GM23338 (cell line): Measurements from ENCODE around the gene PRPF39. TPM values are rescaled to one million over a fixed set of nuclear protein-coding genes. Genes with fewer than 3 reads are reported as not detected.

Source experiments
- ATAC-seq: fragments of 200-7000 bp; cut with Tn5 transposase; 3 replicates; pipeline ENCODE4 v1.9.1; 2020
- DNase-seq: peaks from one replicate; pipeline ENCODE4 v3.0.0-alpha.2; 2015; ENCODE audit warnings: low spot score
- H2AFZ ChIP-seq: fragments of 200-600 bp; sonication (generic); 2 replicates; pipeline ENCODE4 v1.8.0; 2016; ENCODE audit warnings: antibody characterized with exemption, mild to moderate bottlenecking, moderate library complexity
- H3F3A ChIP-seq: fragments of 200-600 bp; sonication (generic); replicated peaks from 2 replicates; pipeline ENCODE4 v1.8.0; 2017; ENCODE audit warnings: antibody characterized with exemption, mixed run types, low read depth
- H3K27ac ChIP-seq: fragments of 200-600 bp; sonication (generic); 2 replicates; pipeline ENCODE4 v1.6.1; 2016; ENCODE audit warnings: low read depth
- H3K27me3 ChIP-seq: fragments of 200-600 bp; sonication (generic); 2 replicates; pipeline ENCODE4 v1.8.0; 2016; ENCODE audit warnings: mild to moderate bottlenecking, mixed run types, moderate library complexity; ENCODE audit not compliant: insufficient read depth
- H3K36me3 ChIP-seq: fragments of 200-600 bp; sonication (generic); 2 replicates; pipeline ENCODE4 v1.8.0; 2016; ENCODE audit warnings: mild to moderate bottlenecking; ENCODE audit not compliant: insufficient read depth
- H3K4me1 ChIP-seq: fragments of 200-600 bp; sonication (generic); 2 replicates; pipeline ENCODE4 v1.8.0; 2016; ENCODE audit warnings: mild to moderate bottlenecking, moderate library complexity; ENCODE audit not compliant: insufficient read depth
- H3K4me2 ChIP-seq: fragments of 200-600 bp; sonication (generic); 2 replicates; pipeline ENCODE4 v1.7.1; 2017; ENCODE audit warnings: mixed run types
- H3K4me3 ChIP-seq: fragments of 200-600 bp; sonication (generic); 2 replicates; pipeline ENCODE4 v1.6.1; 2016; ENCODE audit warnings: mixed run types
- H3K79me2 ChIP-seq: fragments of 200-600 bp; sonication (generic); replicated peaks from 2 replicates; pipeline ENCODE4 v1.8.0; 2017; ENCODE audit warnings: mild to moderate bottlenecking; ENCODE audit not compliant: insufficient read depth
- H3K9me2 ChIP-seq: fragments of 200-600 bp; sonication (generic); 2 replicates; pipeline ENCODE4 v1.8.0; 2017; ENCODE audit not compliant: insufficient read depth
- H4K20me1 ChIP-seq: fragments of 200-600 bp; sonication (generic); replicated peaks from 2 replicates; pipeline ENCODE4 v1.8.0; 2017; ENCODE audit warnings: mild to moderate bottlenecking; ENCODE audit not compliant: insufficient read depth
- H3K27ac Mint-ChIP-seq: 2 replicates; pipeline ENCODE4 v1.8.0; 2020; ENCODE audit warnings: inconsistent platforms, mild to moderate bottlenecking, moderate library complexity, mixed read lengths
- H3K27me3 Mint-ChIP-seq: 3 replicates; pipeline ENCODE4 v1.8.0; 2022; ENCODE audit warnings: low read depth, mild to moderate bottlenecking, moderate library complexity, mixed read lengths, inconsistent platforms; ENCODE audit not compliant: insufficient read depth, poor library complexity
- H3K36me3 Mint-ChIP-seq: 3 replicates; pipeline ENCODE4 v1.8.0; 2021; ENCODE audit warnings: low read depth, mild to moderate bottlenecking, inconsistent platforms, moderate library complexity, mixed read lengths
- H3K4me1 Mint-ChIP-seq: 3 replicates; pipeline ENCODE4 v1.8.0; 2020; ENCODE audit warnings: mild to moderate bottlenecking, inconsistent platforms, mixed read lengths
- H3K4me3 Mint-ChIP-seq: 3 replicates; pipeline ENCODE4 v1.8.0; 2021; ENCODE audit warnings: moderate library complexity, mild to moderate bottlenecking, inconsistent platforms, mixed read lengths
- H3K9me3 Mint-ChIP-seq: 3 replicates; pipeline ENCODE4 v1.8.0; 2020; ENCODE audit warnings: moderate library complexity, mild to moderate bottlenecking, inconsistent platforms, mixed read lengths
- CREB1 ChIP-seq: fragments of 250-450 bp; sonication (Bioruptor Pico); IDR thresholded peaks from 2 replicates; pipeline ENCODE4 v1.5.0; 2020; ENCODE audit warnings: low read depth, mild to moderate bottlenecking, moderate library complexity
- EZH2phosphoT487 ChIP-seq: fragments of 200-600 bp; sonication (generic); IDR thresholded peaks from one replicate; pipeline ENCODE4 v1.8.1; 2018; ENCODE audit warnings: antibody characterized with exemption; ENCODE audit not compliant: unreplicated experiment
- JUNB ChIP-seq: IDR thresholded peaks from one replicate; pipeline ENCODE4 v1.6.1; 2016; ENCODE audit warnings: antibody characterized with exemption; ENCODE audit not compliant: unreplicated experiment
- NANOG ChIP-seq: IDR thresholded peaks from 2 replicates; pipeline ENCODE4 v1.6.1; 2016; ENCODE audit warnings: antibody characterized with exemption, borderline replicate concordance
- POLR2AphosphoS5 ChIP-seq: IDR thresholded peaks from 2 replicates; pipeline ENCODE4 v1.6.1; 2016; ENCODE audit warnings: antibody characterized with exemption, low read depth
- ZNF114 ChIP-seq: fragments of 250-450 bp; sonication (Bioruptor Pico); IDR thresholded peaks from 2 replicates; pipeline ENCODE4 v1.5.0; 2020; ENCODE audit warnings: mild to moderate bottlenecking, moderate library complexity
- ZNF331 ChIP-seq: fragments of 250-450 bp; sonication (Bioruptor Pico); IDR thresholded peaks from 2 replicates; pipeline ENCODE4 v1.5.0; 2020; ENCODE audit warnings: low read depth, mild to moderate bottlenecking, moderate library complexity
- polyA plus RNA-seq: library from polyadenylated mRNA; unstranded; fragments of >200 nt; fragmentation: Nextera tagmentation; extraction: Ambion mirVana; gene quantifications from 2 replicates; pipeline ENCODE4 v1.2.1, GENCODE V29; 2016
- total RNA-seq: library from RNA; depleted of rRNA; stranded (reverse); fragments of >200 nt; shearing (Covaris generic); gene quantifications from 2 replicates; pipeline ENCODE4 v1.2.3, GENCODE V29; 2014
- TF ChIP-seq, protein P1 (sequence below): fragments of 250-450 bp; sonication (Bioruptor Pico); IDR thresholded peaks from 2 replicates; pipeline ENCODE4 v1.5.0; 2020; ENCODE audit warnings: mild to moderate bottlenecking, moderate library complexity
- TF ChIP-seq, protein P2 (sequence below): IDR thresholded peaks from one replicate; pipeline ENCODE4 v1.6.1; 2018; ENCODE audit warnings: antibody characterized with exemption; ENCODE audit not compliant: unreplicated experiment
- TF ChIP-seq, protein P3 (sequence below), 2 experiments: fragments of 200-600 bp in 1 of 2; sonication (generic) in 1 of 2; conservative IDR thresholded peaks; 2 replicates each; pipeline versions ENCODE4 v1.5.1 to v1.6.1; 2016 to 2017; ENCODE audit warnings: antibody characterized with exemption in 2 of 2, low read depth in 2 of 2, mild to moderate bottlenecking in 2 of 2, moderate library complexity in 1 of 2
- TF ChIP-seq, protein P4 (sequence below): IDR thresholded peaks from 2 replicates; pipeline ENCODE4 v1.6.1; 2016; ENCODE audit warnings: antibody characterized with exemption

Gene PRPF39
- total and polyA plus RNA-seq, 2 experiments from 2014 or later: 30.7 to 56.9 TPM

DNA sequence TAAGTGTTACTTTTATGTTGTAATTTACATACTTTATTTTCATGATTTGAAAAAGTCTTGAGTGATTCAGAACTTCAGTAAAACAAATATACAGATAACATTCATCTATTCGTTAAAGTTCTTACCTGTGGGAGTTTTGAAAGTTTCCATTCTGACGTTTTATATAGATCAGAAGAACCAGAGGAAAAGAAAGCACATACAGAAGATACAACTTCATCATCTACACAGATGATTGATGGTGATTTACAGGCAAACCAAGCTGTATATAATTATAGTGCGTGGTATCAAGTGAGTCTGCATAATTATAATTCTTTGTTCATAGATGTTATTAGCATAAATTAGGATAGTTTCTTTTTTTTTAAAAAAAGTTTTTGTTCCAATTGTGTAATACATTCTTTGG, 30.4 kb downstream of the PRPF39 start (continued):
- TF ChIP-seq, protein P1, sequence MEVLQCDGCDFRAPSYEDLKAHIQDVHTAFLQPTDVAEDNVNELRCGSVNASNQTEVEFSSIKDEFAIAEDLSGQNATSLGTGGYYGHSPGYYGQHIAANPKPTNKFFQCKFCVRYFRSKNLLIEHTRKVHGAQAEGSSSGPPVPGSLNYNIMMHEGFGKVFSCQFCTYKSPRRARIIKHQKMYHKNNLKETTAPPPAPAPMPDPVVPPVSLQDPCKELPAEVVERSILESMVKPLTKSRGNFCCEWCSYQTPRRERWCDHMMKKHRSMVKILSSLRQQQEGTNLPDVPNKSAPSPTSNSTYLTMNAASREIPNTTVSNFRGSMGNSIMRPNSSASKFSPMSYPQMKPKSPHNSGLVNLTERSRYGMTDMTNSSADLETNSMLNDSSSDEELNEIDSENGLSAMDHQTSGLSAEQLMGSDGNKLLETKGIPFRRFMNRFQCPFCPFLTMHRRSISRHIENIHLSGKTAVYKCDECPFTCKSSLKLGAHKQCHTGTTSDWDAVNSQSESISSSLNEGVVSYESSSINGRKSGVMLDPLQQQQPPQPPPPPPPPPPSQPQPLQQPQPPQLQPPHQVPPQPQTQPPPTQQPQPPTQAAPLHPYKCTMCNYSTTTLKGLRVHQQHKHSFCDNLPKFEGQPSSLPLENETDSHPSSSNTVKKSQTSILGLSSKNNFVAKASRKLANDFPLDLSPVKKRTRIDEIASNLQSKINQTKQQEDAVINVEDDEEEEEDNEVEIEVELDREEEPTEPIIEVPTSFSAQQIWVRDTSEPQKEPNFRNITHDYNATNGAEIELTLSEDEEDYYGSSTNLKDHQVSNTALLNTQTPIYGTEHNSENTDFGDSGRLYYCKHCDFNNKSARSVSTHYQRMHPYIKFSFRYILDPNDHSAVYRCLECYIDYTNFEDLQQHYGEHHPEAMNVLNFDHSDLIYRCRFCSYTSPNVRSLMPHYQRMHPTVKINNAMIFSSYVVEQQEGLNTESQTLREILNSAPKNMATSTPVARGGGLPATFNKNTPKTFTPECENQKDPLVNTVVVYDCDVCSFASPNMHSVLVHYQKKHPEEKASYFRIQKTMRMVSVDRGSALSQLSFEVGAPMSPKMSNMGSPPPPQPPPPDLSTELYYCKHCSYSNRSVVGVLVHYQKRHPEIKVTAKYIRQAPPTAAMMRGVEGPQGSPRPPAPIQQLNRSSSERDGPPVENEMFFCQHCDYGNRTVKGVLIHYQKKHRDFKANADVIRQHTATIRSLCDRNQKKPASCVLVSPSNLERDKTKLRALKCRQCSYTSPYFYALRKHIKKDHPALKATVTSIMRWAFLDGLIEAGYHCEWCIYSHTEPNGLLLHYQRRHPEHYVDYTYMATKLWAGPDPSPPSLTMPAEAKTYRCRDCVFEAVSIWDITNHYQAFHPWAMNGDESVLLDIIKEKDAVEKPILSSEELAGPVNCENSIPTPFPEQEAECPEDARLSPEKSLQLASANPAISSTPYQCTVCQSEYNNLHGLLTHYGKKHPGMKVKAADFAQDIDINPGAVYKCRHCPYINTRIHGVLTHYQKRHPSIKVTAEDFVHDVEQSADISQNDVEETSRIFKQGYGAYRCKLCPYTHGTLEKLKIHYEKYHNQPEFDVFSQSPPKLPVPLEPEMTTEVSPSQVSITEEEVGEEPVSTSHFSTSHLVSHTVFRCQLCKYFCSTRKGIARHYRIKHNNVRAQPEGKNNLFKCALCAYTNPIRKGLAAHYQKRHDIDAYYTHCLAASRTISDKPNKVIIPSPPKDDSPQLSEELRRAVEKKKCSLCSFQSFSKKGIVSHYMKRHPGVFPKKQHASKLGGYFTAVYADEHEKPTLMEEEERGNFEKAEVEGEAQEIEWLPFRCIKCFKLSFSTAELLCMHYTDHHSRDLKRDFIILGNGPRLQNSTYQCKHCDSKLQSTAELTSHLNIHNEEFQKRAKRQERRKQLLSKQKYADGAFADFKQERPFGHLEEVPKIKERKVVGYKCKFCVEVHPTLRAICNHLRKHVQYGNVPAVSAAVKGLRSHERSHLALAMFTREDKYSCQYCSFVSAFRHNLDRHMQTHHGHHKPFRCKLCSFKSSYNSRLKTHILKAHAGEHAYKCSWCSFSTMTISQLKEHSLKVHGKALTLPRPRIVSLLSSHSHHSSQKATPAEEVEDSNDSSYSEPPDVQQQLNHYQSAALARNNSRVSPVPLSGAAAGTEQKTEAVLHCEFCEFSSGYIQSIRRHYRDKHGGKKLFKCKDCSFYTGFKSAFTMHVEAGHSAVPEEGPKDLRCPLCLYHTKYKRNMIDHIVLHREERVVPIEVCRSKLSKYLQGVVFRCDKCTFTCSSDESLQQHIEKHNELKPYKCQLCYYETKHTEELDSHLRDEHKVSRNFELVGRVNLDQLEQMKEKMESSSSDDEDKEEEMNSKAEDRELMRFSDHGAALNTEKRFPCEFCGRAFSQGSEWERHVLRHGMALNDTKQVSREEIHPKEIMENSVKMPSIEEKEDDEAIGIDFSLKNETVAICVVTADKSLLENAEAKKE (CRISPR knock-in tag): no peak

DNA sequence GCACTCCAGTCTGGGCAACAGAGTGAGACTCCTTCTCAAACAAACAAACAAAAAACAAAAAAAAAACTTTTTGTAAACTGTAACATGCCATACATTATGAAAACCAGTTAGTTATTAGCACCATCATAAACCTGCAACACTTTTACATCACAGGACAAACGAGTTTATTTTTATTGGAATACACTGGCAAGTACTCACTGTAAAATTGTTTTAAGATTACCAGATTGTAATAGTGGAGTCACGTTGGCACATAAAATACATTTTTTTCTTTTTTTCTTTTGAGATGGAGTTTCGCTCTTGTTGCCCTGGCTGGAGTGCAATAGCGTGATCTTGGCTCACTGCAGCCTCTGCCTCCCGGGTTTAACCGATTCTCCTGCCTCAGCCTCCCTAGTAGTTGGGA, 34.7 kb downstream of the PRPF39 start:
- no peak for ATAC-seq
- Mint-ChIP-seq H3K36me3 (peaks cover 79% of the 10 kb centered on the region), H3K9me3 (no peaks in the 10 kb centered on the region)

More for the DNA sequence above, 34.7 kb downstream of the PRPF39 start:
- Histone ChIP-seq H3K27me3 (no peaks in the 10 kb centered on the region), H3F3A (no peaks in the 10 kb centered on the region; the same call in 1 of the 2 replicates), H3K79me2 (no peaks in the 10 kb centered on the region), H4K20me1 (peaks cover 16% of the 10 kb centered on the region), H3K27ac (no peak overlapping the region), H3K36me3 (peaks cover 63% of the 10 kb centered on the region), H3K9me2 (no peaks in the 10 kb centered on the region), H2AFZ (no peak overlapping the region), H3K4me1 (no peaks in the 10 kb centered on the region), H3K4me3 (no peak overlapping the region), H3K4me2 (no peak overlapping the region)
- no peaks in the 10 kb centered on the region for H3K4me1 Mint-ChIP-seq
- TF ChIP-seq NANOG (no peak), ZNF114 (no peak), ZNF331 (no peak), EZH2phosphoT487 (no peak), JUNB (no peak), POLR2AphosphoS5 (no peak), CREB1 (CRISPR knock-in tag) (no peak)
- TF ChIP-seq, protein P2, sequence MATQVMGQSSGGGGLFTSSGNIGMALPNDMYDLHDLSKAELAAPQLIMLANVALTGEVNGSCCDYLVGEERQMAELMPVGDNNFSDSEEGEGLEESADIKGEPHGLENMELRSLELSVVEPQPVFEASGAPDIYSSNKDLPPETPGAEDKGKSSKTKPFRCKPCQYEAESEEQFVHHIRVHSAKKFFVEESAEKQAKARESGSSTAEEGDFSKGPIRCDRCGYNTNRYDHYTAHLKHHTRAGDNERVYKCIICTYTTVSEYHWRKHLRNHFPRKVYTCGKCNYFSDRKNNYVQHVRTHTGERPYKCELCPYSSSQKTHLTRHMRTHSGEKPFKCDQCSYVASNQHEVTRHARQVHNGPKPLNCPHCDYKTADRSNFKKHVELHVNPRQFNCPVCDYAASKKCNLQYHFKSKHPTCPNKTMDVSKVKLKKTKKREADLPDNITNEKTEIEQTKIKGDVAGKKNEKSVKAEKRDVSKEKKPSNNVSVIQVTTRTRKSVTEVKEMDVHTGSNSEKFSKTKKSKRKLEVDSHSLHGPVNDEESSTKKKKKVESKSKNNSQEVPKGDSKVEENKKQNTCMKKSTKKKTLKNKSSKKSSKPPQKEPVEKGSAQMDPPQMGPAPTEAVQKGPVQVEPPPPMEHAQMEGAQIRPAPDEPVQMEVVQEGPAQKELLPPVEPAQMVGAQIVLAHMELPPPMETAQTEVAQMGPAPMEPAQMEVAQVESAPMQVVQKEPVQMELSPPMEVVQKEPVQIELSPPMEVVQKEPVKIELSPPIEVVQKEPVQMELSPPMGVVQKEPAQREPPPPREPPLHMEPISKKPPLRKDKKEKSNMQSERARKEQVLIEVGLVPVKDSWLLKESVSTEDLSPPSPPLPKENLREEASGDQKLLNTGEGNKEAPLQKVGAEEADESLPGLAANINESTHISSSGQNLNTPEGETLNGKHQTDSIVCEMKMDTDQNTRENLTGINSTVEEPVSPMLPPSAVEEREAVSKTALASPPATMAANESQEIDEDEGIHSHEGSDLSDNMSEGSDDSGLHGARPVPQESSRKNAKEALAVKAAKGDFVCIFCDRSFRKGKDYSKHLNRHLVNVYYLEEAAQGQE: no peak
- TF ChIP-seq, protein P3, sequence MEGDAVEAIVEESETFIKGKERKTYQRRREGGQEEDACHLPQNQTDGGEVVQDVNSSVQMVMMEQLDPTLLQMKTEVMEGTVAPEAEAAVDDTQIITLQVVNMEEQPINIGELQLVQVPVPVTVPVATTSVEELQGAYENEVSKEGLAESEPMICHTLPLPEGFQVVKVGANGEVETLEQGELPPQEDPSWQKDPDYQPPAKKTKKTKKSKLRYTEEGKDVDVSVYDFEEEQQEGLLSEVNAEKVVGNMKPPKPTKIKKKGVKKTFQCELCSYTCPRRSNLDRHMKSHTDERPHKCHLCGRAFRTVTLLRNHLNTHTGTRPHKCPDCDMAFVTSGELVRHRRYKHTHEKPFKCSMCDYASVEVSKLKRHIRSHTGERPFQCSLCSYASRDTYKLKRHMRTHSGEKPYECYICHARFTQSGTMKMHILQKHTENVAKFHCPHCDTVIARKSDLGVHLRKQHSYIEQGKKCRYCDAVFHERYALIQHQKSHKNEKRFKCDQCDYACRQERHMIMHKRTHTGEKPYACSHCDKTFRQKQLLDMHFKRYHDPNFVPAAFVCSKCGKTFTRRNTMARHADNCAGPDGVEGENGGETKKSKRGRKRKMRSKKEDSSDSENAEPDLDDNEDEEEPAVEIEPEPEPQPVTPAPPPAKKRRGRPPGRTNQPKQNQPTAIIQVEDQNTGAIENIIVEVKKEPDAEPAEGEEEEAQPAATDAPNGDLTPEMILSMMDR (conservative IDR thresholded peaks at IDR 0.05; ENCODE audit: low read depth in 2 of 2): no peak
- TF ChIP-seq, protein P4, sequence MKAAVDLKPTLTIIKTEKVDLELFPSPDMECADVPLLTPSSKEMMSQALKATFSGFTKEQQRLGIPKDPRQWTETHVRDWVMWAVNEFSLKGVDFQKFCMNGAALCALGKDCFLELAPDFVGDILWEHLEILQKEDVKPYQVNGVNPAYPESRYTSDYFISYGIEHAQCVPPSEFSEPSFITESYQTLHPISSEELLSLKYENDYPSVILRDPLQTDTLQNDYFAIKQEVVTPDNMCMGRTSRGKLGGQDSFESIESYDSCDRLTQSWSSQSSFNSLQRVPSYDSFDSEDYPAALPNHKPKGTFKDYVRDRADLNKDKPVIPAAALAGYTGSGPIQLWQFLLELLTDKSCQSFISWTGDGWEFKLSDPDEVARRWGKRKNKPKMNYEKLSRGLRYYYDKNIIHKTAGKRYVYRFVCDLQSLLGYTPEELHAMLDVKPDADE: no peak
- H3K4me3 Mint-ChIP-seq: no peak overlapping the region
- no peaks in the 10 kb centered on the region for H3K27me3 Mint-ChIP-seq
- no peak overlapping the region for H3K27ac Mint-ChIP-seq
- DNase-seq: no peak
